Measurements from ENCODE around the gene ARHGEF4.

ARHGEF4 gene

DNA sequence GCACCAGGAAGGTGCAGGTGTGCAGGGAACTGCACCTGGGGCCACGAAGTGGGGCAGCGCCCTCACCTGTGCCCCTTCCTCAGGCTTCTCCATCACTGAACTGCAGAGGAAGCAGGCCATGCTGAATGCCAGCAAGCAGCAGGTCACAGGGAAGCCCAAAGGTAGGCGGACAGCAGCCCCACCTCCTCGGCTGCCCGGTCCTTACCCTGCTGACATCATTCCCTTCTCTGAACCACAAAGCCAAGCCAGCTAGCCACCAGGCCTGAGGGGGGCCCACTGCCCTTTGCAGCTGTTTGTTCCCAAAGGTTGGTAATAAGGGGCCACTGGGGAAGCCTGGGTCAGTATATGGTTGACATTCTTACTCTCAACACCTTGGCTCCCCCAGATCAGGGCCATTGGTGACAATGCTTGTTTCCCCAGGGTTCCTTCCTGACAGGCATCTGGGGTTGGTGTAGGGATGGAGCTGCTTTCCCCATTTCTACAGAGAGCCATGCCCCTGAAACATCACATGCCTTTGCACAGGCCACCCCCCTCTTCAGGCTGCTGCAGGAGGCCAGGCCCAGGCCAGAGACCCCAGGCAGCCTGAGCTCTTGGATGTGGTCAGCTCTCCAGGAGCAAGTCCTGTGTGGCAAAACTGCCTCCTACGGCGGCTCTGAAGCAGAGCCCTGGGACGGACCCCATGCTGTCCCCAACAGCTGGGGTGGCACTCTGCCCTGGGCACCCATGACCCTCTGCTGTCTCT lies 208.7 kb downstream of the ARHGEF4 start:
- TF ChIP-seq, protein P1, sequence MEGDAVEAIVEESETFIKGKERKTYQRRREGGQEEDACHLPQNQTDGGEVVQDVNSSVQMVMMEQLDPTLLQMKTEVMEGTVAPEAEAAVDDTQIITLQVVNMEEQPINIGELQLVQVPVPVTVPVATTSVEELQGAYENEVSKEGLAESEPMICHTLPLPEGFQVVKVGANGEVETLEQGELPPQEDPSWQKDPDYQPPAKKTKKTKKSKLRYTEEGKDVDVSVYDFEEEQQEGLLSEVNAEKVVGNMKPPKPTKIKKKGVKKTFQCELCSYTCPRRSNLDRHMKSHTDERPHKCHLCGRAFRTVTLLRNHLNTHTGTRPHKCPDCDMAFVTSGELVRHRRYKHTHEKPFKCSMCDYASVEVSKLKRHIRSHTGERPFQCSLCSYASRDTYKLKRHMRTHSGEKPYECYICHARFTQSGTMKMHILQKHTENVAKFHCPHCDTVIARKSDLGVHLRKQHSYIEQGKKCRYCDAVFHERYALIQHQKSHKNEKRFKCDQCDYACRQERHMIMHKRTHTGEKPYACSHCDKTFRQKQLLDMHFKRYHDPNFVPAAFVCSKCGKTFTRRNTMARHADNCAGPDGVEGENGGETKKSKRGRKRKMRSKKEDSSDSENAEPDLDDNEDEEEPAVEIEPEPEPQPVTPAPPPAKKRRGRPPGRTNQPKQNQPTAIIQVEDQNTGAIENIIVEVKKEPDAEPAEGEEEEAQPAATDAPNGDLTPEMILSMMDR (IDR thresholded peaks at IDR 0.05; ENCODE audit: control extremely low read depth, extremely low read depth, low read depth, missing control alignments): no peak
- DNase-seq (ENCODE audit: extremely low spot score): peak; percentile 23
- ChIA-PET CTCF (no interaction called here), POLR2A (no interaction called here)

DNA sequence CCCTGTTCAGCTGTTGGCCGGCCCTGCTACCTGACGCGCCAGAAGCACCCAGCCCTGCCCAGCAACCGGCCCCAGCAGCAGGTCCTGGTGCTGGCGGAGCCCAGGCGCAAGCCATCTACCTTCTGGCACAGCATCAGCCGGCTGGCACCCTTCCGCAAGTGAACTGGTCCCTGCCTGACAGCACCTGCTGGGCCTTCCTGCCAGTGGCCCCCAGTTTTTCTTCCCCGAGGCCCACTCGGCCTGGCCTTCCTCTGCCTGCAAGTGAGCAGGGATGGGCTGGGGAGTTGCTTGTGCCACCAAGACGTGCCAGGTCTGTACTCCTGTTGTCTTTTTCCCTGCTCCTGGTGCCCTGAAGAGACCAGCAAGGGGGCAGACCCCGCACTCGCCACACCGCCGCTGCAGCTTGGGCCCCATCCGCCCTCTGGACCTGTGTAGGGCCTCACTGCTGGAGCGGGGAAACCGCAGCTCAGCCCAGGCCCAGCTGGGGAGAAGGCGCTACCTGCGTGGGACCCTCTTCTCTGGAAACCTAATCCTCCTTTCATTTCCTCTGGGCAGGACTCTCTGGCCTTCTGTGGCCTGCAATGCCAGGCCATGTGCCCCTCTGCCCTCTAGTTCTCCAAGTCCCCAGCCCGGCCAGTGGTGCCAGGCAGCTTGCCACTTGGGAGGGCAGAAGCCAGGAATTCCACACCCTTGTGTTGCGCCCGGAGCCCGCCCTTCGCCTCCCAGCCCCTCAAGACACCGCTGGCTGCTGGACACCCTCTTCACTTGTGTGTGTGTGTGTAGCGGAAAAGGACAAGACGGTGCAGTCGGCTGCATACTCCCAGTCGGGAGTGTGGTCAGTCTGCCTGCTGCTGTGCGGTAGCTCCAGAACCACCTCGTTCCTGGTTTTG lies 209.6 kb downstream of the ARHGEF4 start:
- CTCF ChIA-PET: no interaction called here
- TF ChIP-seq, protein P1 (IDR thresholded peaks at IDR 0.05; ENCODE audit: control extremely low read depth, extremely low read depth, low read depth, missing control alignments): no peak
- no peak for DNase-seq (ENCODE audit: extremely low spot score)
- POLR2A ChIA-PET: no interaction called here

DNA sequence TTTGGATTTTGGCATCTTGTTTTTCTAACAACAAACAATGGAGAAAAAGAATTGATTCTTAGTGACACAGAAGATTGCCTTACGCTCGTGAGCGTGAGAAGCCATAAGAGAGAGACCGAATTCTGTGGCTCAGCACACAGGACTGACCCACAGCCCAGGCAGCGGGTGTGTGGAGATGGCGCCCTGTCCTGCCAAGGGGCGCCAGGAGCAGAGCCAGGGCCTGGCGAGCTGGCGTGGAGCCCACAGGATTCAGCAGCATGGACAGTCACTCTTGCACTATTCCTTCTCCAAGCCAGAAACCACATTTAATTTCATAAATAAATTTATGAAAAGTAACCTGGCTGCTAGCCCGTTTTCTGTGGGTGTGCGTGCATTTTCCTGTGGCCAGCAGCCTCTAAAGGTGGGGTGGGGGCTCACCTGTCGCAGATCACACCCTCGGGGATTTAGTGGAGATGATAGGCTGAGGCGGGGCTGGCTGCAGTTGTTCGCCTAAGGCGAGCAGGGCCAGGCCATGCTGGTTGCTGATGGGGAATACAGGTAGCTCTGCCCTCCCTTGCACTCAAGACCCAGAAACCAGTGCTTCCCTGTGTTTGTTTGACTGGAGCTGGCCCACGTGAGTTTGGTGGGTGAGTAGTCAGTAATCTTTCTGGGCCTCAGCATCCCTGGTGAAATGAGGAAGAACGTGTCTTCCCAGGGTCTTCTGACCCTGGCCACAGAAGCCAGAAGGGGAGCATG lies 210.4 kb downstream of the ARHGEF4 start:
- ChIA-PET POLR2A (no interaction called here), CTCF (no interaction called here)
- no peak for DNase-seq (ENCODE audit: extremely low spot score)
- TF ChIP-seq, protein P1 (IDR thresholded peaks at IDR 0.05; ENCODE audit: control extremely low read depth, extremely low read depth, low read depth, missing control alignments): no peak

DNA sequence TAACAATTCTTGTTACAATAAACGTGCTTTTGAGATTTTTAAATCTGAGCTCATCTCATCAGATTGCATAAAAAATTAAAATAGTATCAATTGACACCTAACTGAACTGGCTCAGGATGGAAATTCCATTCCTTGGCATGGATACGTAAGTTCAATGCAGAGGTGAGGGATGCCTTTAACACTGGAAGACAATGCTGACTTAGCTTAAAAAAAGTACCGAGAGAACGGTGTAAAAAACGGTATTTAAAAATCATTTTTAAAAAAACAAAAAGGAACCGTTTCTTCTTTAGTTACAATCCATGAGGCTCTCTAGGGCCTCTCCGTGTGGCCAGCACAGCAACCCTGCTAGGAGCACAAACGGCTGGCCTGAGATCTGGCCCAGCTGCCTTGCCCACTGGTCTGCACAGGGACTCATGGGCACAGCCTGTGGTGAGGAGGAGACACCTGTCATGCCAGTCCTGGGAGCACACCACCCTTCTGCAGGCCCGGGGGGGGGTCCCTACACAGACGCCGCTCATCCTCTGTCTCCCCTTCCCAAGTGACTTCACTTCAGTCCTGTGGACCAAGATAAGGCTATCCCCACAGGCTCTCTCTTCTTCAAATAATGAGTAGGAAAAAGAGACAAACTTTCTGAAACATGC lies 211.3 kb downstream of the ARHGEF4 start:
- ChIA-PET CTCF (no interaction called here), POLR2A (no interaction called here)
- TF ChIP-seq, protein P1 (IDR thresholded peaks at IDR 0.05; ENCODE audit: control extremely low read depth, extremely low read depth, low read depth, missing control alignments): no peak
- DNase-seq (ENCODE audit: extremely low spot score): no peak

DNA sequence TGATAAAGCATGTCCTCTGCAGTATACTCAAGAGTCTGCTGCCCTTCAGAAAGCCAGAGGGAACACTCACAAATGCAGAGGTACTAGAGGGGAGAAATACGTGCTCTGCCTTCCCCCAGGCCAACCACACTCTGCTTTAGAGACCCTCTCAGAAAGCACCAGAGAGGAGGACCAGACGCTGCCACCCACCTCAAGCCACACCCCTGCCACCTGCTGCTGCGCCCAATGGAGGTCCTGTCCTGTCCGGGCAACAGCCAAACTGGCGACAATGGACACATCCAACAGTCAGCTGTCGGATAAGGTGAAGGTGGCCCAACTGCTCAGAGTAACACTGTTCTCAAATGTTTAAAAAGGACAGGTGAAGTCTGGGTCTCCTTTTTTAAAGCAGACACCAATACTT lies 211.9 kb downstream of the ARHGEF4 start:
- ChIA-PET POLR2A (no interaction called here), CTCF (no interaction called here)
- TF ChIP-seq, protein P1 (IDR thresholded peaks at IDR 0.05; ENCODE audit: control extremely low read depth, extremely low read depth, low read depth, missing control alignments): no peak
- DNase-seq (ENCODE audit: extremely low spot score): no peak

DNA sequence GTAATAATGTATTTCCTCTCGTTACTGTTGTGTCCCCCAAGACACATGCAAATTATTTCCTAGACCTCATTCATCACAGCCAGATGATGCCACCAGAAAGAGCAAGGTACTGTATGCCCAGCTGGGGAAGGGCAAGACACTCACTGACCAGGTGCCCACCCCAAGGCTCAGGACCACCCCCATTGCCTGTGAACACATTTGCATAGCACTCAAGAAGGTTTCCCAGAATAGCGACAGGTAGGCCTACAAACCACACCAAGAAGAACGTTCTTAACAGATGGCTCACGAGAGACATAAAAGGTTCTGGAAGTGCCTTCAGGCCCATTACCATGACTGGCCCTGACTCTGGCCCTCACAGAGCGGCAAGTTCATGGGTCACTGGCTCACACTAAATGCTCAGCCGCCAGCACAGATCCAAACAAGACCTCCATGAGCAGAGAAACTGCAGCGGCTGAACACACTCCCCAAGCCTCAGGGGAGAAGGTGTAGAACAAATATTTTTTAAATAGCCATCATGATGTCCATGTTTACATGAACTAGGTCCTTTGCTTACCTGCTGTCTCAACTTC lies 212.5 kb downstream of the ARHGEF4 start:
- CTCF ChIA-PET: no interaction called here
- POLR2A ChIA-PET: no interaction called here
- DNase-seq (ENCODE audit: extremely low spot score): no peak
- TF ChIP-seq, protein P1 (IDR thresholded peaks at IDR 0.05; ENCODE audit: control extremely low read depth, extremely low read depth, low read depth, missing control alignments): no peak
